Medulla oblongata (tissue), 1 donor: ENCODE measurements around the gene KMO.

ENCODE experiments used
- DNase-seq: peaks from one replicate; pipeline ENCODE4 v3.0.0-alpha.2; 2015; ENCODE audit errors: extremely low spot score

KMO gene

GRCh38 chr1:241593186-241593585 is 61.0 kb downstream of the KMO start:
- no peak for DNase-seq

- no peak for DNase-seq
These were observed 64.5 kb downstream of the KMO start for GRCh38 chr1:241596633-241597032.

GRCh38 chr1:241598249-241598648 is 66.1 kb downstream of the KMO start:
- no peak for DNase-seq

- DNase-seq = no peak
These were observed 68.3 kb downstream of the KMO start for GRCh38 chr1:241600496-241600901.

- no peak for DNase-seq
These were observed 71.6 kb downstream of the KMO start for GRCh38 chr1:241603731-241604245.

GRCh38 chr1:241605146-241605805 is 73.1 kb downstream of the KMO start:
- DNase-seq = no peak

- DNase-seq = no peak
These were observed 74.4 kb downstream of the KMO start for GRCh38 chr1:241606544-241606943.

- no peak for DNase-seq
These were observed 75.3 kb downstream of the KMO start for GRCh38 chr1:241607497-241607896.

- DNase-seq = no peak
These were observed 76.3 kb downstream of the KMO start for GRCh38 chr1:241608379-241609033.

GRCh38 chr1:241610056-241610815 is 78.1 kb downstream of the KMO start:
- no peak for DNase-seq

GRCh38 chr1:241611063-241611462 is 78.9 kb downstream of the KMO start:
- DNase-seq = peak; percentile 90

GRCh38 chr1:241611736-241612135 is 79.6 kb downstream of the KMO start:
- no peak for DNase-seq

GRCh38 chr1:241612533-241613477 is 80.6 kb downstream of the KMO start:
- DNase-seq = no peak

- DNase-seq = no peak
These were observed 82.0 kb downstream of the KMO start for GRCh38 chr1:241614144-241614543.

GRCh38 chr1:241614572-241614971 is 82.4 kb downstream of the KMO start:
- DNase-seq = no peak

- no peak for DNase-seq
These were observed 83.1 kb downstream of the KMO start for GRCh38 chr1:241615043-241615974.

GRCh38 chr1:241617426-241617825 is 85.2 kb downstream of the KMO start:
- no peak for DNase-seq

GRCh38 chr1:241622669-241623068 is 90.5 kb downstream of the KMO start:
- no peak for DNase-seq

- no peak for DNase-seq
These were observed 92.8 kb downstream of the KMO start for GRCh38 chr1:241624935-241625334.
